Chondrocyte (in vitro differentiated cells): ENCODE results near the gene PLEKHA4. TPM values are rescaled to one million over a fixed set of nuclear protein-coding genes. Genes with fewer than 3 reads are reported as not detected.

Source experiments
- DNase-seq: peaks from one replicate; pipeline ENCODE4 v3.0.0; 2021; ENCODE audit warnings: mixed read lengths, low spot score
- H3K27ac Mint-ChIP-seq: one replicate; pipeline ENCODE4 v1.8.0; 2021; ENCODE audit warnings: mild to moderate bottlenecking, moderate library complexity, mixed read lengths; ENCODE audit not compliant: unreplicated experiment
- H3K27me3 Mint-ChIP-seq: 2 replicates; pipeline ENCODE4 v1.8.0; 2021; ENCODE audit warnings: low read depth, mixed read lengths
- H3K36me3 Mint-ChIP-seq: 2 replicates; pipeline ENCODE4 v1.8.0; 2021; ENCODE audit warnings: low read depth, mixed read lengths
- H3K4me1 Mint-ChIP-seq: 2 replicates; pipeline ENCODE4 v1.8.0; 2021; ENCODE audit warnings: low read depth, mild to moderate bottlenecking, mixed read lengths
- H3K4me3 Mint-ChIP-seq: one replicate; pipeline ENCODE4 v1.8.0; 2021; ENCODE audit warnings: mild to moderate bottlenecking, moderate library complexity, mixed read lengths; ENCODE audit not compliant: unreplicated experiment
- H3K9me3 Mint-ChIP-seq: 2 replicates; pipeline ENCODE4 v1.8.0; 2021; ENCODE audit warnings: low read depth, mixed read lengths
- total RNA-seq: library from RNA; stranded (reverse); gene quantifications from 3 replicates; pipeline ENCODE4 v1.2.1, GENCODE V29; 2021
- TF ChIP-seq, protein P1 (sequence below): fragments of 200-600 bp; sonication (generic); IDR thresholded peaks from 2 replicates; pipeline ENCODE4 v1.5.0; 2021; ENCODE audit warnings: antibody characterized with exemption, mild to moderate bottlenecking, moderate library complexity

Gene PLEKHA4
- total RNA-seq, 1 donor from 2014 or later, result 16.8 TPM

DNA sequence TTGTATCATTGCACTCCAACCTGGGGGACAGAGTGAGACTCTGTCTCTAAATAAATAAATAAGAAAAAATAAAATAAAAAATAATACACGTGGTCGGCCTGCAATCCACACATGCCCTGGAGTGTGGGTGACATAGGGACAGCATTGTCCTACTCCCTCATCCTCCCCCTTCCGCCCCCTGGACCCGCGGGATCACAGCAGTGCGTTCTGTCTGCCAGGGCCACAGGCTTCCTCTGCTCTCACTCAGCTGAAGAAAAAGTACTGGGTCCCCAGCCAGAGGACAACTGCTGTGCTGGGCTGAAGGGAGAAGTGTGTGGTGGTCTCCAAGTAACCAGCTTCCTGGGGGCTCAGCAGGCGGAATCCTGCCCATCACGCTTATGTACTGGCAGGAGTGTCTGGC, 63.9 kb downstream of the PLEKHA4 start:
- Mint-ChIP-seq H3K27ac (no peak overlapping the region), H3K4me1 (peaks cover 8% of the 10 kb centered on the region), H3K4me3 (no peak overlapping the region), H3K27me3 (no peaks in the 10 kb centered on the region), H3K9me3 (no peaks in the 10 kb centered on the region), H3K36me3 (no peaks in the 10 kb centered on the region)
- TF ChIP-seq, protein P1, sequence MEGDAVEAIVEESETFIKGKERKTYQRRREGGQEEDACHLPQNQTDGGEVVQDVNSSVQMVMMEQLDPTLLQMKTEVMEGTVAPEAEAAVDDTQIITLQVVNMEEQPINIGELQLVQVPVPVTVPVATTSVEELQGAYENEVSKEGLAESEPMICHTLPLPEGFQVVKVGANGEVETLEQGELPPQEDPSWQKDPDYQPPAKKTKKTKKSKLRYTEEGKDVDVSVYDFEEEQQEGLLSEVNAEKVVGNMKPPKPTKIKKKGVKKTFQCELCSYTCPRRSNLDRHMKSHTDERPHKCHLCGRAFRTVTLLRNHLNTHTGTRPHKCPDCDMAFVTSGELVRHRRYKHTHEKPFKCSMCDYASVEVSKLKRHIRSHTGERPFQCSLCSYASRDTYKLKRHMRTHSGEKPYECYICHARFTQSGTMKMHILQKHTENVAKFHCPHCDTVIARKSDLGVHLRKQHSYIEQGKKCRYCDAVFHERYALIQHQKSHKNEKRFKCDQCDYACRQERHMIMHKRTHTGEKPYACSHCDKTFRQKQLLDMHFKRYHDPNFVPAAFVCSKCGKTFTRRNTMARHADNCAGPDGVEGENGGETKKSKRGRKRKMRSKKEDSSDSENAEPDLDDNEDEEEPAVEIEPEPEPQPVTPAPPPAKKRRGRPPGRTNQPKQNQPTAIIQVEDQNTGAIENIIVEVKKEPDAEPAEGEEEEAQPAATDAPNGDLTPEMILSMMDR, result no peak
- no peak for DNase-seq

DNA sequence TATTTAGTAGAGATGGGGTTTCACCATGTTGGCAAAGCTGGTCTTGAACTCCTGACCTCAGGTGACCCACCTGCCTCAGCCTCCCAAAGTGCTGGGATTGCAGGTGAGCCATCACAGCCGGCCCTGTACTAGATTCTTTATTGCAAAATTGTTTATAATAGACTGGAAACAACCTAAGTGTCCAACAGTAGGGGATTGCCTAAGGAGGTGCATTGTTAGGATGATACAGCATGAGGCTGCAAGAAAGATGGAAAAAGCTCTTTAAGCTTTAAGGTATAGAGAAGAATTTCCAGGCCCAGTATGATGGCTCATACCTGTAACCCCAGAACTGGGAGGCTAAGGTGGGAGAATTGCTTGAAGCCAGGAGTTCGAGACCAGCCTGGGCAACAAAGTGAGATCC, 65.8 kb downstream of the PLEKHA4 start:
- DNase-seq, result no peak
- H3K27ac Mint-ChIP-seq, result no peak overlapping the region
- no peaks in the 10 kb centered on the region for H3K27me3 Mint-ChIP-seq
- no peaks in the 10 kb centered on the region for H3K9me3 Mint-ChIP-seq
- H3K4me3 Mint-ChIP-seq, result no peak overlapping the region
- H3K36me3 Mint-ChIP-seq, result no peaks in the 10 kb centered on the region
- peaks cover 21% of the 10 kb centered on the region for H3K4me1 Mint-ChIP-seq
- TF ChIP-seq, protein P1, result no peak

DNA sequence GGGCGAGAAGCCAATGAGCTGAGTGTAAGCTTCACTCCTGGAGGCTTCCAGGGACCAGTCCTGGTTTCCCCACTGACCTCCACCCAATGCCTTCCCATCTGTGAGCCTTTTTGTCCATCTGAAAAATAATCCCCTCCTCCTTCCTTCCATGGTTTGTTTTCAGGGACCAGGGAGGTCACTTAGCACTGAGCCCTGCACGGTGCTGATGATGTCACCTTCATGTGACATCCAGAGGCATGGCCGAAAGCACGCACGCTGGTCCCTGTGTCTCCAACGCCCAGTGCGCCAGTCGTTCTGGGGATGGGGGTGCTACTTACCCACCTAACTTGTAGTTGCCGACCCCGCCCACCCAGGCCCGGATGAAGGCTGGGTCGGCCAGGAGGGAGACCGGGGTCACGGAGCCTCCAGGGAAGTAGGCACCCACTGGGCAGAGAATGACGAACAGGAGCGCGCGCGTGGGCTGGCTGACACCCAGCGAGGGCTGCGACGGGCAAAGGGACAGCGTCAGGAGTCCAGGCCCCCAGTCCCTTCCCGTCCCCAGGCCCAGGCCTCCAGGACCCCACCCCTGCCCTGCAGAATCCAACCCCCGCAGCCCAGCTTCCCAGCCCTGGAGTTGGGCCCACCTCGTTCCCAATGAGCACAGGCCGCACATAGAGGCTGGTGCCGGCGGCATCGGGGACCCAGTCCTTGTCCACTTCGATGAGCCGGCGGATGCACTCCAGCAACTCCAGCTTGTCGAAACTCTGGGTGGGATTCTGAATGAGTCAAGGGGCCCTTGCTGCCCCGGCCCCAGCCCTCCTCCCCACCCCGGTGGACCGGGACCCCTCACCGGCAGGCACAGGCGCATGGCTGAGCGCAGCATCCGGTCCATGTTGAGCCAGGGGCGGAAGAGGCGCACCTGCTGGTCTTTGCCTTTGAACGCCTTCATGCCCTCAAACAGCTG, 68.8 kb downstream of the PLEKHA4 start:
- no peak for DNase-seq
- Mint-ChIP-seq H3K27me3 (no peaks in the 10 kb centered on the region), H3K4me1 (peaks cover 30% of the 10 kb centered on the region), H3K4me3 (peak overlapping the region; percentile 38), H3K9me3 (no peaks in the 10 kb centered on the region), H3K27ac (peak overlapping the region; percentile 85), H3K36me3 (no peaks in the 10 kb centered on the region)
- TF ChIP-seq, protein P1, result no peak

DNA sequence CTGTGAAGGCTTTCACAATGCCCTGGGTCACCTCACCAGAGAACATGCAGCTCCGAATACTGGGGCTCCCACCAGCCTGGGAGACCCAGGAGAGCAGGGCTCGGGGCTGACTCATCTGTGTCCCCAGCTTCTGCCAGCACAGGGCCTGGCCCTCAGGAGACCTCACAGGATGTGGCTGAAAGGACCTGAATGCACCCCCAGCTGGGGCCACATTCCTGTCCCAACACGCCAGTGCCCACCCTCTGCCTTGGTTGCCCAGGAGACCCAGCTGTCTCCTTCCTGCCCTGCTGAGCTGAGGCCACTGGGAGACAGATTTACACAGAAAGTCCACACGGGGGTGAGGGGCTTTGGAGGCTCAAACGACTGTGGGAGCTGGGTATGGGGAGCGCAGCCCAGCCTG, 69.5 kb downstream of the PLEKHA4 start:
- no peak for DNase-seq
- H3K27ac Mint-ChIP-seq, result peak overlapping the region; percentile 85
- H3K4me3 Mint-ChIP-seq, result no peak overlapping the region
- H3K27me3 Mint-ChIP-seq, result no peaks in the 10 kb centered on the region
- no peaks in the 10 kb centered on the region for H3K9me3 Mint-ChIP-seq
- TF ChIP-seq, protein P1, result no peak
- H3K36me3 Mint-ChIP-seq, result no peaks in the 10 kb centered on the region
- H3K4me1 Mint-ChIP-seq, result peaks cover 33% of the 10 kb centered on the region

DNA sequence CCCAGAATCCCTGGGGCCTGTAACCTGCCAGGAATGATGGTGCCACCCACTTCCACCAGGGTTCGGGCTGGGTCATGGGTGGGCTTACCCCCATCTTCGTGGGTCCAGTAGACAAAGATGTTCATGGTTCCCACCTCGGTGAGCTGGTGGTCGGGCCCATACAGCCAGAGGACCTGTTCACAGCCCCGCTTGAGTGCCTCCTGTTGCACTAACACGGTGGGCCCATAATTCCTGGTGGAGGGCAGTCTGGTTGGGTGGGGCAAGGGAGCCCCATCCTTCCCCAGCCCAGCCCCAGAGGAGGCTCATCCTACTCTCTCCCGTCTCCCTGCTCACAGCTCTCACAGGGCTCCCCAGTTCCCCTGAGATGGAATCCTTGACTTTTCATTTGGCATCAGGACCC, 71.3 kb downstream of the PLEKHA4 start:
- H3K9me3 Mint-ChIP-seq, result no peaks in the 10 kb centered on the region
- H3K27me3 Mint-ChIP-seq, result no peaks in the 10 kb centered on the region
- H3K4me1 Mint-ChIP-seq, result peaks cover 33% of the 10 kb centered on the region
- no peak for DNase-seq
- H3K27ac Mint-ChIP-seq, result no peak overlapping the region
- H3K4me3 Mint-ChIP-seq, result no peak overlapping the region
- no peaks in the 10 kb centered on the region for H3K36me3 Mint-ChIP-seq
- TF ChIP-seq, protein P1, result no peak
